Measurements from ENCODE around the gene DENND2A. TPM values are rescaled to one million over a fixed set of nuclear protein-coding genes. Genes with fewer than 3 reads are reported as not detected.

DENND2A gene
- total RNA-seq, 1 experiment from 2014 or later: 7.3 TPM

DNA sequence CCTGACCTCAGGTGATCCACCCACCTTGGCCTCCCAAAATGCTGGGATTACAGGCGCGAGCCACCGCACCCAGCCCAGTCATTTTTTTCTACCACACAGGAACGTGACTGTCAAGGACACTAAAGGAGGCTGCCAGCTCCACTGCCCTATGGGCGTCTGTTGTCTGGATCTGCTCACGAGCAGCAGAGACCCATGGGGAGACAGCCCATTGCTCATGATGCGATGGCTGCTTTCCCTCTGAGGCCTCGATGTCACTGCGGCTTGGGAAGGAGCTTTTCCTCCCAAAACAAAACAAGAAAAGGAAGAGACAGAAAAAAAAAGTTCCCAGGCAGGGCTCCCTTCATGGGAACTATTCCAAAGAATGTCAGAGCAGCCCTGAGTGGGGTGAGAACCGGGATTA, 70.5 kb downstream of the DENND2A start:
- no CpG with 5 or more reads among the region's 10 CpGs for WGBS (ENCODE audit: extremely low coverage, insufficient read length, low lambda C conversion rate)
- no peaks in the 10 kb centered on the region for H3K27me3 ChIP-seq (ENCODE audit: insufficient read depth, low read length)
- H3T11ph ChIP-seq (ENCODE audit: low read length): no peak overlapping the region
- H3K4ac ChIP-seq (ENCODE audit: low read depth, low read length): no peak overlapping the region
- H4K5ac ChIP-seq (ENCODE audit: insufficient read length, low read depth, low read length): no peak overlapping the region
- no peaks in the 10 kb centered on the region for H3K9me3 ChIP-seq (ENCODE audit: control insufficient read depth, low read depth, low read length)
- H3K79me2 ChIP-seq (ENCODE audit: insufficient read depth, low read length): no peaks in the 10 kb centered on the region
- no peak overlapping the region for H2AFZ ChIP-seq (ENCODE audit: low read length)
- no peak overlapping the region for H3K14ac ChIP-seq (ENCODE audit: insufficient read depth, low read length)
- H3K9ac ChIP-seq (ENCODE audit: extremely low read depth, insufficient read length, low read length): no peak overlapping the region
- H3K23me2 ChIP-seq (ENCODE audit: insufficient read length, low read depth, low read length, poor library complexity, severe bottlenecking): no peaks in the 10 kb centered on the region
- no peak for DNase-seq
- H2BK12ac ChIP-seq (ENCODE audit: insufficient read length, low read depth, low read length): no peak overlapping the region
- H4K91ac ChIP-seq (ENCODE audit: insufficient read length, low read depth, low read length): no peak overlapping the region
- H2BK20ac ChIP-seq (ENCODE audit: low read depth, low read length, poor library complexity, severe bottlenecking): no peak overlapping the region
- no peaks in the 10 kb centered on the region for H3K4me1 ChIP-seq (ENCODE audit: insufficient read depth, low read length)
- H3K36me3 Mint-ChIP-seq (ENCODE audit: insufficient read depth in 1 of 3, low read depth in 3 of 3): peaks cover 0 to 2% (median 0%) of the 10 kb centered on the region in 3 experiments; a peak in 1 of 7 replicates
- no peak overlapping the region for H3K4me3 Mint-ChIP-seq
- no peak overlapping the region for H4K8ac ChIP-seq (replicated peaks; ENCODE audit: insufficient read length, low read depth, low read length)
- H2BK5ac ChIP-seq (ENCODE audit: insufficient read length, low read length): no peak overlapping the region
- no peak overlapping the region for H3K23ac ChIP-seq (ENCODE audit: insufficient read length, low read depth, low read length)
- H3K27ac ChIP-seq (ENCODE audit: insufficient read length, low read depth, low read length): no peak overlapping the region
- H4K20me1 ChIP-seq (ENCODE audit: control insufficient read depth, insufficient read depth, insufficient read length): no peaks in the 10 kb centered on the region
- no peak overlapping the region for H2BK15ac ChIP-seq (ENCODE audit: low read depth, low read length)
- TF ChIP-seq, protein P1, sequence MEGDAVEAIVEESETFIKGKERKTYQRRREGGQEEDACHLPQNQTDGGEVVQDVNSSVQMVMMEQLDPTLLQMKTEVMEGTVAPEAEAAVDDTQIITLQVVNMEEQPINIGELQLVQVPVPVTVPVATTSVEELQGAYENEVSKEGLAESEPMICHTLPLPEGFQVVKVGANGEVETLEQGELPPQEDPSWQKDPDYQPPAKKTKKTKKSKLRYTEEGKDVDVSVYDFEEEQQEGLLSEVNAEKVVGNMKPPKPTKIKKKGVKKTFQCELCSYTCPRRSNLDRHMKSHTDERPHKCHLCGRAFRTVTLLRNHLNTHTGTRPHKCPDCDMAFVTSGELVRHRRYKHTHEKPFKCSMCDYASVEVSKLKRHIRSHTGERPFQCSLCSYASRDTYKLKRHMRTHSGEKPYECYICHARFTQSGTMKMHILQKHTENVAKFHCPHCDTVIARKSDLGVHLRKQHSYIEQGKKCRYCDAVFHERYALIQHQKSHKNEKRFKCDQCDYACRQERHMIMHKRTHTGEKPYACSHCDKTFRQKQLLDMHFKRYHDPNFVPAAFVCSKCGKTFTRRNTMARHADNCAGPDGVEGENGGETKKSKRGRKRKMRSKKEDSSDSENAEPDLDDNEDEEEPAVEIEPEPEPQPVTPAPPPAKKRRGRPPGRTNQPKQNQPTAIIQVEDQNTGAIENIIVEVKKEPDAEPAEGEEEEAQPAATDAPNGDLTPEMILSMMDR (conservative IDR thresholded peaks at IDR 0.05): no peak
- no peak overlapping the region for H3K4me2 ChIP-seq (ENCODE audit: insufficient read depth, insufficient read length, low read length)
- H3K56ac ChIP-seq (ENCODE audit: insufficient read length, low read depth, low read length): no peak overlapping the region
- H3K4me1 Mint-ChIP-seq: no peaks in the 10 kb centered on the region
- no peak overlapping the region for H2BK120ac ChIP-seq (ENCODE audit: low read depth, low read length, poor library complexity, severe bottlenecking)
- no peaks in the 10 kb centered on the region for H3K79me1 ChIP-seq (ENCODE audit: insufficient read depth, low read depth, low read length, poor library complexity, severe bottlenecking)
- no peak overlapping the region for H2AK5ac ChIP-seq (ENCODE audit: insufficient read length, low read length)
- H3K27me3 Mint-ChIP-seq (ENCODE audit: low read depth): no peaks in the 10 kb centered on the region
- H3K27ac Mint-ChIP-seq: peak overlapping the region in 1 of 3 experiments; percentile 75; a peak in 1 of 7 replicates
- H3K9me3 Mint-ChIP-seq: no peaks in the 10 kb centered on the region; a peak in 1 of 5 replicates
- H3K18ac ChIP-seq (ENCODE audit: insufficient read length, low read depth, low read length): no peak overlapping the region
